IMR-90 (cell line): ENCODE data around the gene RAI14.

Experiments
- BHLHE40 ChIP-seq: fragments of 150-350 bp; IDR thresholded peaks from 2 replicates; pipeline ENCODE4 v1.6.1; 2016; ENCODE audit warnings: mild to moderate bottlenecking, low read depth, low read length
- CEBPB ChIP-seq: IDR thresholded peaks from 2 replicates; pipeline ENCODE4 v1.6.1; 2012; ENCODE audit warnings: low read depth, low read length, improper control_type of control experiment
- CTCF ChIP-seq: conservative IDR thresholded peaks from 2 replicates; pipeline ENCODE4 v1.5.1; 2012; ENCODE audit warnings: mild to moderate bottlenecking, low read depth, low read length, improper control_type of control experiment
- FOS ChIP-seq: fragments of 150-350 bp; IDR thresholded peaks from 2 replicates; pipeline ENCODE4 v1.6.1; 2016; ENCODE audit warnings: low read depth, low read length
- MAFK ChIP-seq: IDR thresholded peaks from 2 replicates; pipeline ENCODE4 v1.6.1; 2012; ENCODE audit warnings: low read depth, low read length, improper control_type of control experiment
- POLR2A ChIP-seq: IDR thresholded peaks from 2 replicates; pipeline ENCODE4 v1.6.1; 2012; ENCODE audit warnings: mild to moderate bottlenecking, low read depth, low read length
- RAD21 ChIP-seq: IDR thresholded peaks from 2 replicates; pipeline ENCODE4 v1.6.1; 2012; ENCODE audit warnings: low read length, improper control_type of control experiment
- RCOR1 ChIP-seq: IDR thresholded peaks from 2 replicates; pipeline ENCODE4 v1.6.1; 2012; ENCODE audit warnings: mild to moderate bottlenecking, low read length, improper control_type of control experiment; ENCODE audit not compliant: insufficient replicate concordance
- RFX5 ChIP-seq: IDR thresholded peaks from 2 replicates; pipeline ENCODE4 v1.8.0; 2012; ENCODE audit warnings: low read depth, mild to moderate bottlenecking, low read length, moderate library complexity
- TF ChIP-seq, protein P1 (sequence below): fragments of 150-350 bp; IDR thresholded peaks from 2 replicates; pipeline ENCODE4 v1.6.1; 2016; ENCODE audit warnings: low read depth, mild to moderate bottlenecking, low read length, moderate library complexity, borderline replicate concordance

DNA sequence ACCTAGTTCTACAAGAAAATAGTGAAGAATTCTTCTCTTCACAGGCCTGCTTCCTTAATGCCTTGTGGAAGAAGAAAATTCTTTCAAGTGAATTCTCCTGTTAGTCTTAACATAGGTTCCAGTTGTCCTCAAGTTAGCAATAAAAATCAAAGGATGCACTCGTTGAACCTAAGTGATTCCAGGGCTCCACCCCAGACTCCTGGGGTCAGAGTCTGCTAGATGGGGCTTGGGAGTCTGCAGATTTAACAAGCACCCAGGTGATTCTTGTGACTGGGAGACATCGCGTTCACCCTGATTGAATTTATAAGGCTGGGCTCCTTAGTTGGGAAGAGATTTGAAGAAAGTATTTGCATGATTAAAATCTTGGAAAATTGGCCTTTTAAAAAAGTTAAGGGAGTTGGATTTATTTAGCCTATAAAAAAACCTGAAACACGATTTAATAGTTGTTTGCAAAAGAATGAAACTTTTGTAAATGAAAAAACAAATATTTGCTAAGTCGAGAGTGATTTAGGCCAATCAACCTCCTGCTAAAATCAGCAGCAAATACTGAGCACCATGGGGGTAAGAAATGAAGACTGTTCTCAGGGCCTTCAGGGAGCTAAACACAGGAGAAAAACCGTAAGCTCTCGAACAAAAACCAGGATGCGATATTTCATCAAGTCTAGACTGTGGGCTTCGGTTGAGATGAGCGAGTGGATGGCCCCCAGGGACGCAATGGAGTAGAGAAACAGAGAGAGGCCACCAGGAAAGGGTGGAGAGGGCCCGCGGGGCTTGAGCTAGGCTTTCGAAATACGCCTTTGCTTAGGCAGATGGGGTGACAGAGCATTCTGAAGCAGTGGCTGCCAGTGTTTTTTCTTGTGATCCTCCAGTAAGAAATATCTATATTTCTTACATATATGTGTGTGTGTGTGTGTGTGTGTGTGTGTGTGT is 95.9 kb downstream of the RAI14 start:
- TF ChIP-seq MAFK: no peak
- no peak for TF ChIP-seq BHLHE40
- no peak for TF ChIP-seq POLR2A
- no peak for TF ChIP-seq CTCF
- no peak for TF ChIP-seq RFX5
- TF ChIP-seq CEBPB: no peak
- TF ChIP-seq RCOR1: no peak
- TF ChIP-seq FOS: no peak
- TF ChIP-seq RAD21: no peak
- TF ChIP-seq, protein P1, sequence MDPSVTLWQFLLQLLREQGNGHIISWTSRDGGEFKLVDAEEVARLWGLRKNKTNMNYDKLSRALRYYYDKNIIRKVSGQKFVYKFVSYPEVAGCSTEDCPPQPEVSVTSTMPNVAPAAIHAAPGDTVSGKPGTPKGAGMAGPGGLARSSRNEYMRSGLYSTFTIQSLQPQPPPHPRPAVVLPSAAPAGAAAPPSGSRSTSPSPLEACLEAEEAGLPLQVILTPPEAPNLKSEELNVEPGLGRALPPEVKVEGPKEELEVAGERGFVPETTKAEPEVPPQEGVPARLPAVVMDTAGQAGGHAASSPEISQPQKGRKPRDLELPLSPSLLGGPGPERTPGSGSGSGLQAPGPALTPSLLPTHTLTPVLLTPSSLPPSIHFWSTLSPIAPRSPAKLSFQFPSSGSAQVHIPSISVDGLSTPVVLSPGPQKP: no peak
